BLaER1 treated with 17β-estradiol and CSF1 and Interleukin-3, amounts not matched to agents 10 nM and 100 nM (cell line): Measurements from ENCODE around the gene VEZF1.

Experiments used
- H3K27ac ChIP-seq, 11 experiments: shearing (Covaris generic); formaldehyde crosslinking; 2 replicates each; pipeline ENCODE4 v1.8.1; 2022
- H3K27me3 ChIP-seq, 11 experiments: shearing (Covaris generic); formaldehyde crosslinking; 2 replicates each; pipeline ENCODE4 v1.8.1; 2022
- H3K36me3 ChIP-seq, 11 experiments: shearing (Covaris generic); formaldehyde crosslinking; 2 replicates each; pipeline ENCODE4 v1.8.1; 2022
- H3K4me1 ChIP-seq, 10 experiments: shearing (Covaris generic); formaldehyde crosslinking; 2 replicates each; pipeline ENCODE4 v1.8.1; 2022
- H3K4me2 ChIP-seq, 11 experiments: shearing (Covaris generic); formaldehyde crosslinking; 2 replicates each; pipeline ENCODE4 v1.8.1; 2022
- H3K4me3 ChIP-seq, 10 experiments: shearing (Covaris generic); formaldehyde crosslinking; 2 replicates each; pipeline ENCODE4 v1.8.1; 2022
- H3K9ac ChIP-seq, 11 experiments: shearing (Covaris generic); formaldehyde crosslinking; 2 replicates each; pipeline ENCODE4 v1.8.1; 2022
- H3K9me3 ChIP-seq, 11 experiments: shearing (Covaris generic); formaldehyde crosslinking; replicated peaks in 1 of 11; 2 replicates each; pipeline ENCODE4 v1.8.1; 2022
- H4K20me1 ChIP-seq, 11 experiments: shearing (Covaris generic); formaldehyde crosslinking; 2 replicates each; pipeline ENCODE4 v1.8.1; 2022
- Cebpa-rat ChIP-seq, 11 experiments: shearing (Covaris generic); IDR thresholded peaks; 2 replicates each; pipeline ENCODE4 v1.8.1; 2022

Gene VEZF1

GRCh38 chr17:57972151-57972550 is 15.9 kb downstream of the VEZF1 start:
- H3K4me2 ChIP-seq, result no peak overlapping the region
- no peak overlapping the region for H3K9ac ChIP-seq
- no peaks in the 10 kb centered on the region; a peak in 1 of 20 replicates for H3K4me1 ChIP-seq
- no peak overlapping the region for H3K4me3 ChIP-seq
- TF ChIP-seq Cebpa-rat (IDR thresholded peaks at IDR 0.05), result no peak
- H3K27me3 ChIP-seq, result no peaks in the 10 kb centered on the region
- H3K9me3 ChIP-seq, result no peaks in the 10 kb centered on the region
- no peak overlapping the region for H3K27ac ChIP-seq
- peaks cover 44 to 65% (median 56%) of the 10 kb centered on the region in 11 experiments for H3K36me3 ChIP-seq
- peaks cover 14 to 35% (median 26%) of the 10 kb centered on the region in 11 experiments; a peak in 18 of 22 replicates for H4K20me1 ChIP-seq

- H3K4me2 ChIP-seq, result no peak overlapping the region
- no peaks in the 10 kb centered on the region for H3K27me3 ChIP-seq
- no peak overlapping the region for H3K4me3 ChIP-seq
- H3K27ac ChIP-seq, result no peak overlapping the region
- H3K9ac ChIP-seq, result no peak overlapping the region
- no peaks in the 10 kb centered on the region for H3K9me3 ChIP-seq
- H3K4me1 ChIP-seq, result no peaks in the 10 kb centered on the region; a peak in 1 of 20 replicates
- TF ChIP-seq Cebpa-rat (IDR thresholded peaks at IDR 0.05), result no peak
- peaks cover 38 to 59% (median 50%) of the 10 kb centered on the region in 11 experiments for H3K36me3 ChIP-seq
- H4K20me1 ChIP-seq, result peaks cover 10 to 30% (median 21%) of the 10 kb centered on the region in 11 experiments; a peak in 18 of 22 replicates
Measured at GRCh38 chr17:57971572-57971971, 16.5 kb downstream of the VEZF1 start.

- Histone ChIP-seq H3K4me3 (no peak overlapping the region), H3K4me1 (no peaks in the 10 kb centered on the region; a peak in 1 of 20 replicates), H4K20me1 (peaks cover 3 to 25% (median 13%) of the 10 kb centered on the region in 11 experiments; a peak in 17 of 22 replicates), H3K27ac (no peak overlapping the region), H3K9ac (no peak overlapping the region), H3K27me3 (no peaks in the 10 kb centered on the region), H3K9me3 (no peaks in the 10 kb centered on the region), H3K36me3 (peaks cover 29 to 51% (median 42%) of the 10 kb centered on the region in 11 experiments), H3K4me2 (no peak overlapping the region)
- no peak for TF ChIP-seq Cebpa-rat (IDR thresholded peaks at IDR 0.05)
Measured at GRCh38 chr17:57970710-57971109, 17.3 kb downstream of the VEZF1 start.

GRCh38 chr17:57968456-57968855 is 19.6 kb downstream of the VEZF1 start:
- no peak overlapping the region for H3K9ac ChIP-seq
- H3K4me3 ChIP-seq, result no peak overlapping the region
- peaks cover 8 to 28% (median 19%) of the 10 kb centered on the region in 11 experiments for H3K36me3 ChIP-seq
- H3K4me1 ChIP-seq, result no peaks in the 10 kb centered on the region; a peak in 1 of 20 replicates
- H4K20me1 ChIP-seq, result peaks cover 0 to 10% (median 0%) of the 10 kb centered on the region in 11 experiments; a peak in 2 of 22 replicates
- H3K4me2 ChIP-seq, result no peak overlapping the region
- no peaks in the 10 kb centered on the region for H3K9me3 ChIP-seq
- H3K27ac ChIP-seq, result no peak overlapping the region
- no peaks in the 10 kb centered on the region for H3K27me3 ChIP-seq
- TF ChIP-seq Cebpa-rat (IDR thresholded peaks at IDR 0.05), result no peak

GRCh38 chr17:57966875-57967274 is 21.2 kb downstream of the VEZF1 start:
- Histone ChIP-seq H3K9ac (no peak overlapping the region), H3K9me3 (no peaks in the 10 kb centered on the region), H3K27ac (no peak overlapping the region), H4K20me1 (no peaks in the 10 kb centered on the region; a peak in 1 of 22 replicates), H3K4me3 (no peak overlapping the region), H3K27me3 (no peaks in the 10 kb centered on the region), H3K4me2 (no peak overlapping the region), H3K36me3 (peaks cover 0 to 15% (median 5%) of the 10 kb centered on the region in 11 experiments; a peak in 14 of 22 replicates), H3K4me1 (no peaks in the 10 kb centered on the region)
- no peak for TF ChIP-seq Cebpa-rat (IDR thresholded peaks at IDR 0.05)

GRCh38 chr17:57966246-57966645 is 21.8 kb downstream of the VEZF1 start:
- no peaks in the 10 kb centered on the region for H3K4me1 ChIP-seq
- H3K4me3 ChIP-seq, result no peak overlapping the region
- H3K4me2 ChIP-seq, result no peak overlapping the region
- no peaks in the 10 kb centered on the region for H3K27me3 ChIP-seq
- TF ChIP-seq Cebpa-rat (IDR thresholded peaks at IDR 0.05), result no peak
- peaks cover 0 to 9% (median 0%) of the 10 kb centered on the region in 11 experiments; a peak in 6 of 22 replicates for H3K36me3 ChIP-seq
- H3K27ac ChIP-seq, result no peak overlapping the region
- no peaks in the 10 kb centered on the region for H4K20me1 ChIP-seq
- no peaks in the 10 kb centered on the region for H3K9me3 ChIP-seq
- no peak overlapping the region for H3K9ac ChIP-seq

GRCh38 chr17:57965521-57966160 is 22.4 kb downstream of the VEZF1 start:
- Histone ChIP-seq H3K4me2 (no peak overlapping the region), H3K9ac (no peak overlapping the region), H3K4me3 (no peak overlapping the region), H4K20me1 (no peaks in the 10 kb centered on the region), H3K27ac (no peak overlapping the region), H3K27me3 (no peaks in the 10 kb centered on the region), H3K9me3 (no peaks in the 10 kb centered on the region), H3K4me1 (no peaks in the 10 kb centered on the region), H3K36me3 (peaks cover 0 to 3% (median 0%) of the 10 kb centered on the region in 11 experiments; a peak in 1 of 22 replicates)
- TF ChIP-seq Cebpa-rat (IDR thresholded peaks at IDR 0.05), result no peak

- Histone ChIP-seq H3K4me2 (no peak overlapping the region), H3K9me3 (no peaks in the 10 kb centered on the region), H3K4me3 (no peak overlapping the region), H3K9ac (no peak overlapping the region), H4K20me1 (no peaks in the 10 kb centered on the region), H3K4me1 (no peaks in the 10 kb centered on the region; a peak in 1 of 20 replicates), H3K27ac (no peak overlapping the region), H3K36me3 (no peaks in the 10 kb centered on the region), H3K27me3 (no peaks in the 10 kb centered on the region)
- no peak for TF ChIP-seq Cebpa-rat (IDR thresholded peaks at IDR 0.05)
Measured at GRCh38 chr17:57963149-57963511, 24.9 kb downstream of the VEZF1 start.

- Histone ChIP-seq H3K36me3 (no peaks in the 10 kb centered on the region), H3K4me3 (no peak overlapping the region), H3K27ac (no peak overlapping the region), H3K9ac (no peak overlapping the region), H3K4me2 (no peak overlapping the region), H3K9me3 (no peaks in the 10 kb centered on the region), H4K20me1 (peaks cover 0 to 1% (median 0%) of the 10 kb centered on the region in 11 experiments; a peak in 2 of 22 replicates), H3K4me1 (peaks cover 0 to 4% (median 0%) of the 10 kb centered on the region in 10 experiments; a peak in 2 of 20 replicates), H3K27me3 (peaks cover 0 to 5% (median under 1%) of the 10 kb centered on the region in 11 experiments; a peak in 4 of 22 replicates)
- no peak for TF ChIP-seq Cebpa-rat (IDR thresholded peaks at IDR 0.05)
Measured at GRCh38 chr17:57962279-57963148, 25.5 kb downstream of the VEZF1 start.
